ENCODE results near the gene ADAMTSL1.

Gene ADAMTSL1

DNA sequence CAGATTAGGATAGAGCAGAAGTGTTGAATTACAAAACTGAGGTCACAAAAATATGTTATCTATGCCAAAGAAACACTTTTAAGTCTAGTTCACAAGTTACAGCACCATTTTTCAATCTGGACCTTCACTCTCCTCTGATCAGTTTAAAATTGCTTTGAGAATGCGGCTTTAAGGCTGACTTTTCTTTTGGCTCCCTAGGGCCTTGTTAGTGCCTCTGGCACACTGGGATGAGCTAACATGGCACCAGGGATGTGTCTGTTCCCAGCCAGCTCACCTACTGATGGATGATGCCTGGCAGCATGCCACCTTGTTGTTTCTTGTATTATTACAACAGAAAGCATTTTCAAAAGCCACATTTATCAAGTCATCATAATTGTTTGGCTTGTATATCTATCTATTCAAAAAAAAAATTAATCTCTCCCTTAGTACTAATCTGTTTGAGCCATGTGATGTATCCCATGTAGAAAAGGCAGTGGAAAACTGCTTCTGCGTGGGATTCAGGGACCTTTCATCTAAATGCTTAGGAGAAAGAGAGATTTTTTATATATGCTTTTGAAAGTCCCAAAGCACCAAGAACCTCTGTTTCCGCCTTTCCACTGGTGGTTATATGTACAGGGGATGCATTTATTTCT lies 46.6 kb downstream of the ADAMTSL1 start:
- no peak for TF ChIP-seq CTCF (IDR thresholded peaks at IDR 0.05; ENCODE audit: borderline replicate concordance, control extremely low read depth, extremely low read depth, insufficient read depth, missing control alignments)
- in situ Hi-C loops (cut with MboI; ENCODE audit: low sequenced_read_pairs, unreplicated experiment) = no loop called here
- no peak for DNase-seq (ENCODE audit: low spot score)

- TF ChIP-seq CTCF (IDR thresholded peaks at IDR 0.05; ENCODE audit: borderline replicate concordance, control extremely low read depth, extremely low read depth, insufficient read depth, missing control alignments) = no peak
- no peak for DNase-seq (ENCODE audit: low spot score)
- in situ Hi-C loops (cut with MboI; ENCODE audit: low sequenced_read_pairs, unreplicated experiment) = no loop called here
These were observed 52.7 kb downstream of the ADAMTSL1 start for GRCh38 chr9:18526685-18527084.

DNA sequence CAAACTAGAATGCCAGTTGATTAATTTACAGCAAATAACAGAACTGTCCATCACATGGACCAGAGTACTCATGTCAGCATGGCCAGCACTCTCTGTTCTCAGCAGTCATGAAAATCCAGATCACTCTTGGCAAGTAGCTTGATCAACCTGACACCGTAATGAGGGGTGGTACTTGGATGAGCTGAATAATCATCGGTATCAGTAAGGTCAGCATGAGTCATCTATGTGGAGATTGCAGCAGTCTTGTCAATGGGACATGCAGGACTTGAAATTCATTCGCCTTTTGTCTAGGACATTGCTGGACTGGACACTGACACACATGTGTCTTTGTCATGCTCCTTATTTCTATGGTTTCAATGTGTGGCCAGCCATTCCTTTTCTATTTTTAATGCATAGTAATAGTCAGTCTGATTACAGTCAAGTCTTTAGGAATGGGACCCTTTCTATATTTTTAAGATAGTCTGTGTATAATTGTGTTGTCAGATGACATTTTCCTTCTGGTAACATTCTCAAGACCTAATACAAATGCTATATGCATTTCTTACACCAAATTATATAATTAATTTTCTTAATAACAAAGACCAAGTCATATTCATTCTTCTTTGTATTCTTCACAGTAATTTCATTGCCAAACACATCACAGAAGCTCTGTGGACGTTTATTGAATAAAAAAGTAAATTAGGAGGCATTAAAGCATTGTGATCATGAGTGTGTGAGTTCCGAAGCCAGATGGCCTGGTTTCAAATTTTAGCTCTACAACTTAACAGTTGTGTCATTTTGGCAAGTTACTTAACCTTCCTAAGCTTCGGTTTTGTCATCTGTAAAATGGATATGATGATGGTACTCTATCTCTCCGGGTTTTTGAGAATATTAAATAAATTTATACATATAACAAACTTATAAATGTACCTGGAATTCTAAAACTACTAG lies 57.4 kb downstream of the ADAMTSL1 start:
- in situ Hi-C loops (cut with MboI; ENCODE audit: low sequenced_read_pairs, unreplicated experiment) = no loop called here
- no peak for TF ChIP-seq CTCF (IDR thresholded peaks at IDR 0.05; ENCODE audit: borderline replicate concordance, control extremely low read depth, extremely low read depth, insufficient read depth, missing control alignments)
- no peak for DNase-seq (ENCODE audit: low spot score)

DNA sequence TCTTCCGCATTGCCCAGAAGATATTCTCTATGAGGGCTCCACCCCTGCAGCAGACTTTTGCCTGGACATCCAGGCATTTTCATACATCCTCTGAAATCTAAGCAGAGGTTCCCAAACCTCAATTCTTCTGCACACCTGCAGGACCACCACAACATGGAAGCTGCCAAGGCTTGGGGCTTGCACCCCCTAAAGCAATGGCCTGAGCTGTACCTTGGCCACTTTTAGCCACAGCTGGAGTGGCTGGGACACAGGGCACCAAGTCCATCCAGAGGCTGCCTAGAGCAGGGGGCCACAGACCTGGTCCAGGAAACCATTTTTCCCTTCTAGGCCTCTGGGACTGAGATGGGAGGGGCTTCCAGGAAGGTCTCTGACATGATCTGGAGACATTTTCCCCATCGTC lies 60.7 kb downstream of the ADAMTSL1 start:
- TF ChIP-seq CTCF (IDR thresholded peaks at IDR 0.05; ENCODE audit: borderline replicate concordance, control extremely low read depth, extremely low read depth, insufficient read depth, missing control alignments) = no peak
- in situ Hi-C loops (cut with MboI; ENCODE audit: low sequenced_read_pairs, unreplicated experiment) = no loop called here
- DNase-seq (ENCODE audit: low spot score) = no peak

- TF ChIP-seq CTCF (IDR thresholded peaks at IDR 0.05; ENCODE audit: borderline replicate concordance, control extremely low read depth, extremely low read depth, insufficient read depth, missing control alignments) = no peak
- in situ Hi-C loops (cut with MboI; ENCODE audit: low sequenced_read_pairs, unreplicated experiment) = no loop called here
- DNase-seq (ENCODE audit: low spot score) = no peak
These were observed 62.6 kb downstream of the ADAMTSL1 start for GRCh38 chr9:18536554-18536953.

- no peak for TF ChIP-seq CTCF (IDR thresholded peaks at IDR 0.05; ENCODE audit: borderline replicate concordance, control extremely low read depth, extremely low read depth, insufficient read depth, missing control alignments)
- in situ Hi-C loops (cut with MboI; ENCODE audit: low sequenced_read_pairs, unreplicated experiment) = no loop called here
- no peak for DNase-seq (ENCODE audit: low spot score)
These were observed 65.3 kb downstream of the ADAMTSL1 start for GRCh38 chr9:18539203-18539693.
